MCF 10A (cell line): ENCODE results near the gene CLDND1. TPM values are rescaled to one million over a fixed set of nuclear protein-coding genes. Genes with fewer than 3 reads are reported as not detected.

Experiments
- BruUV-seq: library from RNA; stranded (reverse); fragments of 400-500 nt; replicated peaks from 2 replicates; lab custom pipeline; 2021; lab: Mats Ljungman, UMichigan
- CTCF ChIA-PET: fragments of 300-600 bp; sonication (Branson Sonifier 250); formaldehyde crosslinking; extraction: SDS; loops from one replicate; lab custom pipeline; 2021; ENCODE audit warnings: antibody characterized with exemption, inconsistent platforms; lab: Yijun Ruan, JAX
- POLR2A ChIA-PET: fragments of 300-600, 350-650 bp; sonication (Branson Sonifier 250); formaldehyde crosslinking; extraction: SDS; loops from one replicate; lab custom pipeline; 2020; ENCODE audit warnings: antibody characterized with exemption, inconsistent platforms; lab: Yijun Ruan, JAX
- DNase-seq: peaks from one replicate; pipeline ENCODE4 v3.0.0-alpha.2; 2018; ENCODE audit not compliant: unreplicated experiment
- H3K27ac Mint-ChIP-seq: one replicate; pipeline ENCODE4 v1.8.0; 2022; ENCODE audit warnings: mild to moderate bottlenecking, low read depth, mixed read lengths; ENCODE audit not compliant: unreplicated experiment
- H3K27me3 Mint-ChIP-seq: one replicate; pipeline ENCODE4 v1.8.0; 2022; ENCODE audit warnings: mixed read lengths; ENCODE audit not compliant: insufficient read depth, unreplicated experiment
- H3K36me3 Mint-ChIP-seq: one replicate; pipeline ENCODE4 v1.8.0; 2022; ENCODE audit warnings: mild to moderate bottlenecking, moderate library complexity, mixed read lengths; ENCODE audit not compliant: insufficient read depth, unreplicated experiment
- H3K4me1 Mint-ChIP-seq: one replicate; pipeline ENCODE4 v1.8.0; 2022; ENCODE audit warnings: mixed read lengths; ENCODE audit not compliant: insufficient read depth, unreplicated experiment
- H3K4me3 Mint-ChIP-seq: one replicate; pipeline ENCODE4 v1.8.0; 2022; ENCODE audit warnings: mild to moderate bottlenecking, moderate library complexity, mixed read lengths; ENCODE audit not compliant: unreplicated experiment
- H3K9me3 Mint-ChIP-seq: one replicate; pipeline ENCODE4 v1.8.0; 2022; ENCODE audit warnings: mixed read lengths; ENCODE audit not compliant: unreplicated experiment
- intact Hi-C: fragments of 100-400 bp; cut with micrococcal nuclease; formaldehyde crosslinking; loops from 2 replicates; pipeline ENCODE4 v1.14.1; 2022
- total RNA-seq: library from RNA; stranded (reverse); gene quantifications from 2 replicates; pipeline ENCODE4 v1.2.3, GENCODE V29; 2022
- TF ChIP-seq, protein P1 (sequence below): fragments of 200-600 bp; IDR thresholded peaks from one replicate; pipeline ENCODE4 v1.8.0; 2022; ENCODE audit warnings: antibody characterized with exemption, mild to moderate bottlenecking; ENCODE audit not compliant: unreplicated experiment

The CLDND1 gene
- total RNA-seq, 1 experiment from 2014 or later: 128 TPM

DNA sequence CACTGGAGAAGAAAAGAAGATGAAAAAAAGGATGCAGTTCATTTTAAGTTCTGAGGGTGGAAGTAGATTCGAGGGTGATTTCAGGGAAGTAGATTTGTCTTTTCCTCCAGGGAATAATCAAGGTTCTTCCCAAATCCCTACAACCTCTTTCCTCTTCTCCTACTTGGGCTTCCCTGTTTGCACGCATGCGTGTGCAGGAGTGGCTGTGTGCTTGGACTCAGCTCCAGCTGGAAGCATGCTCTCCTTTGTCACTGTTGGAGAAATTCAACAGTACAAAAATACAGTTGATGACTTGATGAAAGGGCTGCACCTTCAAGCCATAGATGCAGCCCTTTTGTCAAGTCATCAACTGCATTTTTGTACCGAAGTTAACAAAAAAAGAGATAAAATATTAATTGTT lies 21.4 kb downstream of the CLDND1 start:
- no TSS peak for BruUV-seq
- no peaks in the 10 kb centered on the region for H3K27me3 Mint-ChIP-seq
- no peaks in the 10 kb centered on the region for H3K9me3 Mint-ChIP-seq
- CTCF ChIA-PET: interaction anchor here (0.6 to 1.1 kb wide), 6 partner anchors 13 to 722 kb away, joined by 3 to 5 read pairs (median 3); no protein-coding TSS in a partner anchor
- no peak overlapping the region for H3K4me3 Mint-ChIP-seq
- H3K36me3 Mint-ChIP-seq: no peaks in the 10 kb centered on the region
- intact Hi-C loops: no loop called here
- no peaks in the 10 kb centered on the region for H3K4me1 Mint-ChIP-seq
- TF ChIP-seq, protein P1, sequence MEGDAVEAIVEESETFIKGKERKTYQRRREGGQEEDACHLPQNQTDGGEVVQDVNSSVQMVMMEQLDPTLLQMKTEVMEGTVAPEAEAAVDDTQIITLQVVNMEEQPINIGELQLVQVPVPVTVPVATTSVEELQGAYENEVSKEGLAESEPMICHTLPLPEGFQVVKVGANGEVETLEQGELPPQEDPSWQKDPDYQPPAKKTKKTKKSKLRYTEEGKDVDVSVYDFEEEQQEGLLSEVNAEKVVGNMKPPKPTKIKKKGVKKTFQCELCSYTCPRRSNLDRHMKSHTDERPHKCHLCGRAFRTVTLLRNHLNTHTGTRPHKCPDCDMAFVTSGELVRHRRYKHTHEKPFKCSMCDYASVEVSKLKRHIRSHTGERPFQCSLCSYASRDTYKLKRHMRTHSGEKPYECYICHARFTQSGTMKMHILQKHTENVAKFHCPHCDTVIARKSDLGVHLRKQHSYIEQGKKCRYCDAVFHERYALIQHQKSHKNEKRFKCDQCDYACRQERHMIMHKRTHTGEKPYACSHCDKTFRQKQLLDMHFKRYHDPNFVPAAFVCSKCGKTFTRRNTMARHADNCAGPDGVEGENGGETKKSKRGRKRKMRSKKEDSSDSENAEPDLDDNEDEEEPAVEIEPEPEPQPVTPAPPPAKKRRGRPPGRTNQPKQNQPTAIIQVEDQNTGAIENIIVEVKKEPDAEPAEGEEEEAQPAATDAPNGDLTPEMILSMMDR: no peak
- DNase-seq: no peak
- POLR2A ChIA-PET: interaction anchor here (0.6 to 1.9 kb wide), 3 partner anchors 11 to 861 kb away, joined by 3 to 8 read pairs (median 3); no protein-coding TSS in a partner anchor
- no peak overlapping the region for H3K27ac Mint-ChIP-seq

DNA sequence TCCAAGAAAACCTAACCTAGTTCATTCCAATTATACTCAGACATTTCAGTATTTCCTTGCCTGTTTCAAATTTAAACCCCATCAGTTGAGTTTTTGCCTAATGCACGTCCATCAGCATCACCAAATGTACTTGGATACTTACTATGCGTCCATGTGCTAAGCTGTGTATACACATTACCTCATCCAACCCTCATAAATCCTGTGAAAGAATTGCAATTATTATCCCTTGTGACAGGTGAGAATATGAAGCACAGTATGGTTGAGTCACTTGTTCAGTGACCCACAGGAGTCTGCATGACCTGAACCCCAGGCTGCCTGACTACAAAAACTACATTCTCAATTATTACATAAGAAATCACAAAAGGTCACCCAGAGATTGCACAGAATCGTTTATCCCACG lies 22.7 kb downstream of the CLDND1 start:
- POLR2A ChIA-PET: interaction anchor here (1.9 kb wide), 1 partner anchor 12 kb away, joined by 8 read pairs; no protein-coding TSS in a partner anchor
- no peaks in the 10 kb centered on the region for H3K27me3 Mint-ChIP-seq

DNA sequence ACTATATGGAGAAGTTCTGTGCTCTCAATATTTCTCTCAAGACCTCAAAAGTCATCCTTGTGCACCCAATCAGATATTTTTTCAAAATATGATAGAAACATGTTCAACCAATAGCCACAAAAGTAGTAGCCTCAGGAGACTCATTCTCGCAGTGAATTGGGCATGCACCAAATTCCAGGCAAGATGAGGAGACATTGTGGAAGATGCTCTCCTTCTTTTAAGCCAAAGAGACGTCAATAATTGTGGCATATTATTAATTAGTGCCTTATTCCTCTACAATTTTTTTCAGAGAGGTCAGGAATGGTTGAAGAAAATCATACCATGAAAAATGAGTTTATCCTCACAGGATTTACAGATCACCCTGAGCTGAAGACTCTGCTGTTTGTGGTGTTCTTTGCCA lies 25.3 kb downstream of the CLDND1 start, which contains the start of gene OR5K2:
Gene OR5K2, plus strand, starts transcription at position 301 of the 400 bp plus-strand sequence. Its CDS starts 0 bp downstream, at position 301.
- H3K4me1 Mint-ChIP-seq: no peaks in the 10 kb centered on the region
- no peak for DNase-seq
- no peaks in the 10 kb centered on the region for H3K36me3 Mint-ChIP-seq
- no peaks in the 10 kb centered on the region for H3K27me3 Mint-ChIP-seq
- intact Hi-C loops: no loop called here
- no peak within 1 kb of the TSS for H3K27ac Mint-ChIP-seq
- H3K4me3 Mint-ChIP-seq: no peak within 1 kb of the TSS
- ChIA-PET POLR2A (no interaction called here), CTCF (no interaction called here)
- TF ChIP-seq, protein P1: no peak
- no peaks in the 10 kb centered on the region for H3K9me3 Mint-ChIP-seq
- BruUV-seq: no TSS peak

More for the DNA sequence above, 22.7 kb downstream of the CLDND1 start:
- BruUV-seq: no TSS peak
- no peak for DNase-seq
- CTCF ChIA-PET: interaction anchor here (1.0 kb wide), 1 partner anchor 13 kb away, joined by 6 read pairs; no protein-coding TSS in a partner anchor
- no peak overlapping the region for H3K4me3 Mint-ChIP-seq
- TF ChIP-seq, protein P1: no peak
- intact Hi-C loops: no loop called here
- no peaks in the 10 kb centered on the region for H3K9me3 Mint-ChIP-seq
- no peak overlapping the region for H3K27ac Mint-ChIP-seq
- H3K36me3 Mint-ChIP-seq: no peaks in the 10 kb centered on the region
- no peaks in the 10 kb centered on the region for H3K4me1 Mint-ChIP-seq

DNA sequence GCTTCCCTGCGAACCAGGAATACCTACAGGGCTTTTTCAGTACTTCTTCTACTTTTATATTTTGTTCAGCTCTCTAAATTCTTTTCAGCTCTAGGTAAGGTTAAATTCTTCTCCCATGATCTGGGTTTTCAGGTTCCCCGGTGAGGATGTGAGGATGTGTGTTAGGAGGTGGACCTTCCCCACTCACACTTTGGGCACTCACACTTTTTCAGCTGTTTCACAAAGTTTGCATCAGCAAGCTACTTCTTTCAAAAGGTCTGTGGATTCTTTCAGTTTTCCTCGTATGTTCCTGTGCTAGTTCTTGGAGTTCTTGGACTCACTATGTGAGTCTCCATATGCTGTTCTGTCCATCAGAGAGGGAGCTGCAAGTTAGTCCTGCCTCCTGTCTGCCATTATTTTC lies 39.1 kb downstream of the CLDND1 start:
- H3K27me3 Mint-ChIP-seq: no peaks in the 10 kb centered on the region
- H3K27ac Mint-ChIP-seq: peak overlapping the region; percentile 97
- intact Hi-C loops: loop anchor here (2.0 kb wide), 1 partner anchor 29 kb away; no protein-coding TSS in a partner anchor
- ChIA-PET CTCF (interaction anchor here (0.6 to 2.0 kb wide), 14 partner anchors 28 to 572 kb away, joined by 3 to 7 read pairs (median 4); no protein-coding TSS in a partner anchor), POLR2A (interaction anchor here (0.6 to 3.2 kb wide), 7 partner anchors 27 to 210 kb away, joined by 3 to 17 read pairs (median 4); partner anchors contain the start of gene CLDND1)
- no TSS peak for BruUV-seq
- H3K4me3 Mint-ChIP-seq: no peak overlapping the region
- no peaks in the 10 kb centered on the region for H3K36me3 Mint-ChIP-seq
- H3K4me1 Mint-ChIP-seq: peaks cover 18% of the 10 kb centered on the region
- H3K9me3 Mint-ChIP-seq: peaks cover 36% of the 10 kb centered on the region
- no peak for DNase-seq
- TF ChIP-seq, protein P1: no peak
